ENCODE data around the gene BEND3. TPM values are rescaled to one million over a fixed set of nuclear protein-coding genes. Genes with fewer than 3 reads are reported as not detected.
"Not testable (repeated sequence)": the region's sequence is repeated elsewhere in the genome, so short reads cannot be mapped to it uniquely, and the experiment has no call there.

The BEND3 gene
- 2.0 and 3.5 TPM in 2 replicates for total RNA-seq

GRCh38 chr6:107114926-107115694 is at the start of gene BEND3:
TSS of gene BEND3 (minus strand) at chr6:107115515. CDS start at chr6:107099285, 16,230 bp downstream.
- no peak for DNase-seq (ENCODE audit: low read depth, low spot score)

GRCh38 chr6:107164299-107164698 is 49.0 kb upstream of the BEND3 start:
- DNase-seq (ENCODE audit: low read depth, low spot score) = not testable (repeated sequence)

- DNase-seq (ENCODE audit: low read depth, low spot score) = no peak
Observed at GRCh38 chr6:107161521-107161920, 46.2 kb upstream of the BEND3 start.

- no peak for DNase-seq (ENCODE audit: low read depth, low spot score)
Observed at GRCh38 chr6:107156617-107157016, 41.3 kb upstream of the BEND3 start.

DNA sequence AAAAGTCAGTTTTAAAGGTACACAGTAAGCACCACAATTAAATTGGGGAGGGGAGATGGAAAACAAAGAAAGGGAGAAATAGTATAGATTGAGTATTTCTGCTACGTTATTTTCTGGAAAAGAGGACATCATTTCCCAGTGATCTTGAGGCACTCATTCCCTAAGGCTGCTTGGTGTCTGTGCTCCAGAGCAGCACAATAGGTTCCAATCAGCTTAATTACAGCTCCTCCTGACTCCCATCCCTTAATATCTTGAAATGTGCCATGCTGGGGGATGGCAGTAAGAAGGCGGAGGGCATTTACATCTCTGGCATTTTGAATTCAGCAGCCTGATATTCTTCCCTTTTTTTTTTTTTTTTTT is 39.5 kb upstream of the BEND3 start:
- DNase-seq (ENCODE audit: low read depth, low spot score) = no peak

DNA sequence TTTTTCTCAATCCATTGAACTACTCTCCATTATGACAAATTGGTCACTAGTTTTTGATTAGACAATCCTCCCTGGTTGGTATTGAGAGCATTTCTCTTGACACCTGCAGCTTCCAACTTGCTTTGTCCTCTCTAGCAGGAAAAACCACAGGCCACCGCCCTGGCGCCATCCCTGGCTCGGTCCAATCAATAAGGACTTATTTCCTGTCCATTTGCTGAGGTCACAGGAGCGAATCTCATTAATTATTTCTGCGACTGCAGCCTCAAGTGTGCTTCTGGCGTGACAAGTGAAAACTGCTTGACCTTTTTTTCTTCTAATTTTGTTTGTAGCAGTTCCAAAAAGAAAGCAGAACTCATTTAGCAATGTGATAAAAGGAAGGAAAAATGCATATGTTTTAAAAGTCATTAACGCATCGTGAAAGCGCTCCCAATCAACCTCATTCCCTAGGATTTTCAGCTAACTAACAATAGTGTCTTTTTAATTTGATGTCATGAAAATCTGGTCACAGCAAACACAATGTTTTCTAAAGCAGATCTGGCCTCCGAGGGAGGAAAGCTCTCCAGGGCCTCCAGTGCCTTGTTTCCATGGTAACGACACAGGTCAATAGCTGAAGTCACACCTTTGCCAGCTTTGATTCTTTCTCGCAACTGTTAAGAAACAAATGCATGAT is 39.0 kb upstream of the BEND3 start:
- no peak for DNase-seq (ENCODE audit: low read depth, low spot score)

DNA sequence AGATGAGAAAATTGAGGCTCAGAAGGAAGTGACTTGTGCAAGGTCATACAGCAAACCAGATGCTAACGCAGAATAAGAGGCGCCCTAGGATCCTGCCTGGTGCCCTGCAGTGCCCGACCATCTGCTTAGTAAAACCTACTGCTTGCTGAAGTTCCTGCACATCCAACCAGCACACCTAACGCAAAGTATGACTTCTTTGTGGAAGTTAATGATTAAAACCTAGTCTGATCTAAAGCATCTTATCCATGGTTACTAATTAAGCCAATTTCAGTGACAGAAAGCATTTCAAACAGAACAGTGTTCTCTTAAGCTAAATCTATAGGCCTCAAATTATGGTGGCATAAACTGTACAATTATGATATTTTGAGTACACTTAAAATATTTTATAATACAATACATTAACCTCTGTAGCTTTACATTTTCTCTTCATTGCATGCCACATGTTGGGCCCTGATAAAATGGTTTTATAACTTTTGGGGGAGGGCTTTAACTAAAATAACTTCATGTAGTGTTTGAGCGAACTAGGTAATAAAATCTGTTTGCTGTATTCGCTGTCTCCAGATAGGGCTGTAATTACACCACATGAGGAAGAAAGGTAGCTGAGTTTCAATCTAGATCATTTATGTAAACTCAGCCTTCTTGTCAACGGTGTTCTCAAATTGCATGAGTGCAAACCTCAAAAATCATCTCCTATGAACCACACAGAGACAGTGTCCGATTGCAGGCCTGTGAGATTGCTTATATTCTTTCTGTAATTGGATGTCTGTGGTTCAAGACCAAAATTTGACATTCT is 37.5 kb upstream of the BEND3 start:
- no peak for DNase-seq (ENCODE audit: low read depth, low spot score)

DNA sequence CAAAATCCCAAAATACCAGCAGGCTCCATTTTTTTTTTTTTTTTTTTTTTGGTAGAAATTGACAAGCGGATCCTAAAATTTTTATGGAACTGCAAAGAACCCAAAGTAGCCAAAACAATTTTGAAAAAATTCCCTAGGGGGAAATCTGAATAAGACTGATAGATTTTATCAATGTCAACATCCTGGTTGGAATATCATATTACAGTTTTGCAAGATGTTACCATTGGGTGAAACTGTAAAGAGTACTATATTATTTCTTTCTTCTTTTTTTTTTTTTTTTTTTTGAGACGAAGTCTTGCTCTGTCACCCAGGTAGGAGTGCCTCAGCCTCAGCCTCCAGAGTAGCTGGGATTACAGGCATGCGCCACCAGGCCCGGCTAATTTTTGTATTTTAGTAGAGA is 29.4 kb upstream of the BEND3 start:
- DNase-seq (ENCODE audit: low read depth, low spot score) = no peak

DNA sequence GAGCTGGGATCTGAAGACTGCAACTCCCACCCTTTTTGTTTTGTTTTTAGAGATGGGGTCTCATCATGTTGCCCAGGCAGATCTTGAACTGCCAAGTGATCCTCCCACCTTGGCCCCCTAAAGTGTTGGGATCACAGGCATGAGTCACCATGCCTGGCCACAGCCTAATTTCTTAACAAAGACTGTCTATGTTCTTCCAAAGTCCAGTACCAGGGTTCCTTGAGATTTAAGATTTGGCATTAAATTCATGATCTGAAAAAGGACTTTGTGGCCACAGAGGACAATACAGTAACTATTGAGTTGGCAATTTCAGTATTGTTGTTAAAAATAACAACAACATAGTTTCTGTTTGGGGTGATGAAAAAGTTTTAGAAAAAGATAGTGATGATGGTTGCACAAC is 28.7 kb upstream of the BEND3 start:
- no peak for DNase-seq (ENCODE audit: low read depth, low spot score)

DNA sequence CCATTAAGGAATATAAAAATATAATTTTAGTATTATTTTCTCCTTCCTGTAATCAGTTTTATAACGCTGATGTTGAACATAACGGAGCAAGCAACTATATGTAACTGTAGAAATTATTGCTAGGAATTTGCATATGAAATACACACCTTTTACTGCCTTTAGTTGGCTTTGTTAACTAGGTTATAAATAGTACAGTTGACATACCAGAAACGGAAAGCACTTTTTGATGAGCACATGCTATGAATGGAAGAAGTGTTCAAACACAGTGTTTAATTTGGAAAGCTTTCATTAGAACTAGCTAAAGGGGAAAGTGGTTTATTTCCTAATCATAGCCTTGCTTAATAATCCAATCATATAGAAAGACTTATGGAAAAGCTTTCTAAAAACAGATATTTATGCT is 25.3 kb upstream of the BEND3 start:
- no peak for DNase-seq (ENCODE audit: low read depth, low spot score)

DNA sequence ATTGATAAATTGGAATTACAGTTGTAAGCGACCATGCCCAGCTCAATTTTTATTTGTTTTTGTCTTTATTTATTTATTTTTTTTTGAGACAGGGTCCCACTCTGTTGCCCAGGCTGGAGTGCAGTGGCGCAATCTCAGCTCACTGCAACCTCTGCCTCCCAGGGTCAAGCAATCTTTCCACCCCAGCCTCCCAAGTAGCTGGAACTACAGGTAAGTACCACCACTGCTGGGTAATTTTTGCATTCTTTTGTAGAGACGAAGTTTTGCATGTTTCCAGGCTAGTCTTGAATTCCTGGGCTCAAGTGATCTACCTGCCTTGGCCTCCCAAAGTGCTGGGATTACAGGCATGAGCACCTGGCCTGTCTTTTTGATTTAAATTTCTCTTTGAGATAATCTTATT is 21.0 kb upstream of the BEND3 start:
- not testable (repeated sequence) for DNase-seq (ENCODE audit: low read depth, low spot score)

- DNase-seq (ENCODE audit: low read depth, low spot score) = not testable (repeated sequence)
Observed at GRCh38 chr6:107135048-107135680, 19.8 kb upstream of the BEND3 start.

DNA sequence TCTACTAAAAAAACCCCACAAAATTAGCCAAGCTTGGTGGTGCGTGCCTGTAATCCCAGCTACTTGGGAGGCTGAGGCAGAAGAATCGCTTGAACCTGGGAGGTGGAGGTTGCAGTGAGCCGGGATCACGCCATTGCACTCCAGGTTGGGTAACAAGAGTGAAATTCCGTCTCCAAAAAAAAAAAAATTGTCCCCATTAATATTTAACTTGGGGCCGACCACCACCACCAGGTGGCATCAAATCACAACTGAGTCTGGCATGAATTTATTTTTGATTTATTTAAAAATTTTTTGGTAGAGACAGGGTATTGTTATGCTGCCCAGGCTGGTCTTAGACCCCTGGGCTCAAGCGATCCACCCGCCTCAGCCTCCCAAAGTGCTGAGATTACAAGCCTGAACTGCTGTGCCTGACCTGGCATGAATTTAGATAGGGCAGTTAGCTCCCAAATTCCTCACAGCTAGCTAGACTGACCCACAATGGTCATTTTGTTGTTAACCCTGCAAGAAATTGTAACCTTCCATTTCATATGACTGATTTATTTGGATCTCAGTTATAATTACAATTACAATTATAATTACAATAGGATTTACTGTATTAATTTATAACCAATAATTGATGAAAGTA is 17.1 kb upstream of the BEND3 start:
- DNase-seq (ENCODE audit: low read depth, low spot score) = no peak

DNA sequence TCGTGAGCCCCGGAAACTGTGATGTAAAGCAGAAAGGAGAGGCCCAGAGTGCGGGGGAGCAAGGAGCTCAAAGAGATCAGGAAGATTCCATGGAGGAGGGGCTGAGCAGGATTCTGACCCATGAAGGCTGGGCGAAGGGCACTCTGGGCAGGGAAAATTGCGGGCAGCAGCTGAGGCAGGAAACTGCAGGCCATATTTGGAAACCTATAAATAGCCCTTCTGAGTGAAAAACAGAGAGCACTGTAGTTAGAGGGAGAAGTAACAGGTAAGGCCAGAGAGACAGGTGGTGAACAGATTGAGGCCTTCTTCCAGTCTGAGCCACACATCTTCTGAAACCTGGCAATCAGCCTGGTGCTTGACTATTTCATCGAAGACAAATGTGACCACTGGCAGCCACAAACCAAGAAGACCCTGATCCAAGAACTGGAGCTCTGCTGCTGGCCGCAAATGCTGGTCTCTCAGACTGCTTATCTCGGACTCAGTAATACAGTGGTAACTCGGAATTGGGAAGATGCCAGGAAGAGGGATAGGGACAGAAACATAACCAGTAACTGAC is 14.1 kb upstream of the BEND3 start:
- DNase-seq (ENCODE audit: low read depth, low spot score) = no peak

DNA sequence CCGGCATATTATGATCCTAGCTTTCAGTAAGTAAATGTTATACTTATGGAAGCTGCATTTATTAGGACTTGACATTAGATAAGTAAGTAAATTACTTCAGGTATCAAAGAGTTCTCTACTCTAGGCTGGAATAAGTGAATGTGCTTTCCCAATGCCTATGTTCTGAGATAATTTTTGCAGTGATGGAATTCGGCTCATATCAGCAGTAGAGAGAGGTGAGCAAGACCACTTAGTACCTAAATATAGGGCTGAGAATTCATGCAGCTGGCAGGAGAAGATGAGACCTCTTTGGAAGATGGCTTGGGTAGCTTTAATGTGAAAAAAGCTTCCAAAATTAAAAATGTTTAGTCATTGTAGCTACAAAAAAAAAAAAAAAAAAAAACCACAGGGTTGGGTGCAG is 13.3 kb upstream of the BEND3 start:
- no peak for DNase-seq (ENCODE audit: low read depth, low spot score)

DNA sequence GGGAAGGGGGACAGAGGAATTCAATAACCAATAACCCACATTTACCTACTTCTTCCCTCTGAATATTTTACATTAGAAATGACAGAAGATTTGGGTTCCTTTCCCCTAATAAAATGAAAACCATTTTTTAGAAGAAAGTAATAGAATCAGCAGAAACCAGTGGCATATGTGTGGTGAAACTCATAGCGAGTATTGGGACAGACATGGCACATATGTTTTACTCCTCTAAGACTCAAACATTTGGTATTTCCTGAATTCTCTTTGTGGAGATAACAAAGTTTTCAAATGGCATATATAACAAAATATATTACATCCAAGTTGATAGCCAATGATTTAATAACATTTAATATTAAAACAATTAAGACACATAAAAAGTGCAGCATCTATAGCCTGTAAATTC is 12.9 kb upstream of the BEND3 start:
- DNase-seq (ENCODE audit: low read depth, low spot score) = no peak

DNA sequence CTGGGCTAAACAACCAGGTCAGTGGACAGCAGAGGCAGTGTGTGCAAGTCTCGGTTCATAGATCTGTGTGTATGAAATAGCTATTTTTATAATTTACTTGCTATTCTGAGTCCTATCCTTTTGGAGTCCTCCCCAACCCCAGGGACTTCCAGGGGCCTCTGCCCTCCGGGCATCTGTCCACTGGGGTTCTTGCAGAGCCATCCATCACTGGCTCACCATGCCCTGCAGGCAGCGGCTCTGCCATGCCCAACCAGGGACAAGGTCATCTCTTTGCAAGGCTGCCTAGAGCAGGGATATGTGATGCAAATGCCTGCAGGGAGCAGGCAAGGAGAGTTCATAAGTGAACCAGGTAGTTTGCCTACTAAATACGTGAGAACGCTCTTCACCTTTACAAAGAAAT is 10.5 kb upstream of the BEND3 start:
- no peak for DNase-seq (ENCODE audit: low read depth, low spot score)

- DNase-seq (ENCODE audit: low read depth, low spot score) = no peak
Observed at GRCh38 chr6:107124934-107125348, 9.6 kb upstream of the BEND3 start.

DNA sequence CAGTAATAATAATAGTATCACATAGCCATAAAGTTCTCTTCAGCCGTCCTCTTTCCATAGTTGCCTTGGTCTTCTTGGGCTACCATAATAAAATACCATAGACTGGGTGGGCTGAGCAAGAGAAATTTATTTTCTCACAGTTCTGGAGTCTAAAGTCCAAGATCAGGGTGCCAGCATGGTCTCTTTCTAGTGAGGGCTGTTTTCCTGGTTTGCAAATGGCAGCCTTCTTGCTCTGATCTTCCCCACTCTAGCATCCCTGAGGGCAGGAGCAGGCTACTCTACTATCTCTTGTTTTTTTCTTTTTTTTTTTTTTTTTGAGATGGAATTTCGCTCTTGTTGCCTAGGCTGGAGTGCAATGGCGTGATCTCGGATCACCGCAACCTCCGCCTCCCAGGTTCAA is 8.2 kb upstream of the BEND3 start:
- DNase-seq (ENCODE audit: low read depth, low spot score) = no peak

DNA sequence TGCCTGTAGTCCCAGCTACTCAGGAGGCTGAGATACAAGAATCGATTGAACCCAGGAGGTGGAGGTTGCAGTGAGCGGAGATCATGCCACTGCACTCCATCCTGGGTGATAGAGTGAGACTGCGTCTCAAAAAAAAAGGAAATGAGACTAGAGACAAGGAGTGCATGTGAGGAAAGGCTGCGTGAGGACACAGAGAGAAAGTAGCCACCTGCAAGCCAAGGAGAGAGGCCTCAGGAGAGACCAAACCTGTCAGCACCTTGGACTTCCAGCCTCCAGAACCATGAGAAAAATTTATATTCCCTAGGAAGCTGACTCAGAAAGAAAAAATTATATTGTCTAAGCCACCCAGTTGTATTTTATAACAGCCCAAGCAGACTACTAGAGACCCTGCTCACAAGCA is 7.4 kb upstream of the BEND3 start:
- no peak for DNase-seq (ENCODE audit: low read depth, low spot score)

DNA sequence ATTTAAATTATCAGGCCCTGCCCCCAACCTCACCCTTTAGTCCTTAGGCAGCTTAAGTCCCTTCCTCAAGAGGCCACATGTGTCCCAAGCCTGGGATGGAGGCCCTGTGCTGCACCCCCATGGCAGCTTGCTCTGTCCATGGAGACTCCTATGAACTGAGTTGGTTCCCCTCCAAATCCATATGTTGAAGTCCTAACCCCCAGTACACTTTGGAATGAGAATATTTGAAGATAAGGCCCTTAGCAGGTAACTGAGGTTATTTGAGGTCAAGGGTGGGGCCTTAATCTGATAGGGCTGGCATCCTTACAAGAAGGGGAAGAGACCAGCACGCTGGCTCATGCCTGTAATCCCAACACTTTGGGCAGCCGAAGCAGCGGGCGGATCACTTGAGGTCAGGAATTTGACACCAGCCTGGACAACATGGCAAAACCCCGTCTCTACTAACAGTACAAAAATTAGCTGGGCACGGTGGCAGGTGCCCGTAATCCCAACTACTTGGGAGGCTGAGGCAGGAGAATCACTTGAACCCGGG is 6.7 kb upstream of the BEND3 start:
- DNase-seq (ENCODE audit: low read depth, low spot score) = no peak
